ENCODE data around the gene GDPGP1. TPM values are rescaled to one million over a fixed set of nuclear protein-coding genes. Genes with fewer than 3 reads are reported as not detected.

The GDPGP1 gene
- total and polyA plus RNA-seq, 2 donors (not counting 1 experiment from before 2014, with no cell fraction given), result 9.3 to 10.4 TPM

- DNase-seq, result peak; percentile 79
- ATAC-seq (ENCODE audit: low read depth), result peak; percentile 52
- H3K4me2 ChIP-seq (replicated peaks; ENCODE audit: low read depth, low read length, poor library complexity, severe bottlenecking), result peak overlapping the region; percentile 52
- peaks cover 40% of the 10 kb centered on the region for H4K20me1 ChIP-seq (ENCODE audit: control insufficient read depth, insufficient read depth, low read length, poor library complexity, severe bottlenecking)
- intact Hi-C loops (cut with micrococcal nuclease), result loop anchor here (1.0 to 10.0 kb wide), 5 partner anchors 12 to 445 kb away; partner anchors contain the start of gene AP3S2
- H3K27ac ChIP-seq (ENCODE audit: low read length in 2 of 2), result peak overlapping the region; percentile 37 to 86
- peaks cover 3 to 73% of the 10 kb centered on the region in 2 experiments for H3K36me3 ChIP-seq (replicated peaks in 1 of 2; ENCODE audit: control extremely low read depth in 1 of 2, control insufficient read depth in 1 of 2, extremely low read depth in 1 of 2, insufficient read depth in 2 of 2, low read length in 1 of 2)
- H3K4me3 ChIP-seq (ENCODE audit: control extremely low read depth in 1 of 5, extremely low read depth in 1 of 5, insufficient read depth in 1 of 5, low read depth in 2 of 5, low read length in 4 of 5), result no peak overlapping the region
- no peak overlapping the region for H2AFZ ChIP-seq (ENCODE audit: insufficient read depth, low read depth, low read length, poor library complexity, severe bottlenecking)
- WGBS (ENCODE audit: insufficient coverage), result 80% methylated on average over 13 of the region's 17 CpGs
- H3K27me3 ChIP-seq (replicated peaks in 1 of 4; ENCODE audit: control extremely low read depth in 1 of 4, control insufficient read depth in 3 of 4, insufficient read depth in 4 of 4, low read length in 3 of 4), result no peaks in the 10 kb centered on the region
- peak overlapping the region; percentile 57 for H3K4me3 Mint-ChIP-seq
- H3K79me2 ChIP-seq (ENCODE audit: control insufficient read depth, insufficient read depth, low read length), result peaks cover 90% of the 10 kb centered on the region
- H3K27me3 Mint-ChIP-seq, result no peaks in the 10 kb centered on the region
- peaks cover 66% of the 10 kb centered on the region for H3K4me1 Mint-ChIP-seq
- H3K9me3 ChIP-seq (ENCODE audit: control extremely low read depth in 1 of 3, control insufficient read depth in 2 of 3, insufficient read depth in 1 of 3, low read length in 2 of 3), result peaks cover 0 to 4% (median 0%) of the 10 kb centered on the region in 3 donors
- peak overlapping the region; percentile 94 for H3K27ac Mint-ChIP-seq
- no peaks in the 10 kb centered on the region for H3K9me3 Mint-ChIP-seq (ENCODE audit: insufficient read depth)
- no peak for TF ChIP-seq EZH2 (IDR thresholded peaks at IDR 0.05; ENCODE audit: borderline replicate concordance, insufficient read depth, low read depth, low read length, poor library complexity, severe bottlenecking)
- TF ChIP-seq CTCF (IDR thresholded peaks at IDR 0.05), result peak; percentile 88
- peaks cover 59 to 68% of the 10 kb centered on the region in 2 donors for H3K4me1 ChIP-seq (ENCODE audit: control insufficient read depth in 2 of 2, insufficient read depth in 2 of 2, low read length in 2 of 2)
- ChIA-PET POLR2A (interaction anchor here (1.2 to 9.0 kb wide), 4 partner anchors 14 to 63 kb away, joined by 5 to 163 read pairs (median 22); no protein-coding TSS in a partner anchor), CTCF (interaction anchor here (0.8 to 12.6 kb wide), 9 partner anchors 12 to 77 kb away, joined by 3 to 274 read pairs (median 13); partner anchors contain the start of genes CIB1, GDPGP1 and SEMA4B)
- no peak overlapping the region for H3K9ac ChIP-seq (ENCODE audit: low read length)
Observed at GRCh38 chr15:90219421-90220141, 14.4 kb upstream of the GDPGP1 start.
